HG02943 (cell line): Measurements from ENCODE around the gene ASAP2.
"Not testable (repeated sequence)": the region's sequence is repeated elsewhere in the genome, so short reads cannot be mapped to it uniquely, and the experiment has no call there.

ENCODE experiments used
- ATAC-seq: cut with Tn5 transposase; IDR thresholded peaks from one replicate; pipeline ENCODE4 v1.9.1; 2021; ENCODE audit warnings: mild to moderate bottlenecking, low read depth, moderate library complexity; ENCODE audit not compliant: unreplicated experiment

Gene ASAP2

GRCh38 chr2:9249020-9249800 is 42.6 kb downstream of the ASAP2 start:
- no peak for ATAC-seq

- ATAC-seq = no peak
Measured at GRCh38 chr2:9250091-9250490, 43.5 kb downstream of the ASAP2 start.

- ATAC-seq = no peak
Measured at GRCh38 chr2:9250498-9251153, 44.0 kb downstream of the ASAP2 start.

- no peak for ATAC-seq
Measured at GRCh38 chr2:9251154-9252001, 44.8 kb downstream of the ASAP2 start.

GRCh38 chr2:9252002-9252357 is 45.4 kb downstream of the ASAP2 start:
- ATAC-seq = no peak

GRCh38 chr2:9255416-9255815 is 48.8 kb downstream of the ASAP2 start:
- no peak for ATAC-seq

- no peak for ATAC-seq
Measured at GRCh38 chr2:9256147-9256546, 49.5 kb downstream of the ASAP2 start.

- ATAC-seq = no peak
Measured at GRCh38 chr2:9256570-9257043, 50.0 kb downstream of the ASAP2 start.

GRCh38 chr2:9258501-9258900 is 51.9 kb downstream of the ASAP2 start:
- no peak for ATAC-seq

GRCh38 chr2:9258953-9259399 is 52.4 kb downstream of the ASAP2 start:
- ATAC-seq = no peak

GRCh38 chr2:9260464-9260918 is 53.9 kb downstream of the ASAP2 start:
- ATAC-seq = no peak

- ATAC-seq = no peak
Measured at GRCh38 chr2:9261231-9261883, 54.7 kb downstream of the ASAP2 start.

- no peak for ATAC-seq
Measured at GRCh38 chr2:9262671-9263171, 56.1 kb downstream of the ASAP2 start.

- no peak for ATAC-seq
Measured at GRCh38 chr2:9263428-9263827, 56.8 kb downstream of the ASAP2 start.

- no peak for ATAC-seq
Measured at GRCh38 chr2:9264301-9264700, 57.7 kb downstream of the ASAP2 start.

GRCh38 chr2:9266711-9267110 is 60.1 kb downstream of the ASAP2 start:
- ATAC-seq = no peak

- ATAC-seq = not testable (repeated sequence)
Measured at GRCh38 chr2:9267286-9267685, 60.7 kb downstream of the ASAP2 start.

GRCh38 chr2:9268301-9269080 is 61.9 kb downstream of the ASAP2 start:
- no peak for ATAC-seq

- no peak for ATAC-seq
Measured at GRCh38 chr2:9269295-9269694, 62.7 kb downstream of the ASAP2 start.
